Esophagus squamous epithelium (tissue), 5 donors: ENCODE data around the gene C1orf216. TPM values are rescaled to one million over a fixed set of nuclear protein-coding genes. Genes with fewer than 3 reads are reported as not detected.
A peak's percentile ranks its signal among the peaks of the same experiment; 100 is the strongest.
"Not testable (repeated sequence)": the region's sequence is repeated elsewhere in the genome, so short reads cannot be mapped to it uniquely, and the experiment has no call there.

Experiments used
- DNase-seq: peaks from one replicate; lab custom pipeline; 2025; lab: John Stamatoyannopoulos, UW
- H3K27ac ChIP-seq, 4 donors: fragments of 200-600 bp; sonication (generic); one replicate each; pipeline ENCODE4 v1.5.1; 2016 to 2019; ENCODE audit warnings: mild to moderate bottlenecking in 1 of 4
- H3K27me3 ChIP-seq, 4 donors: fragments of 200-600 bp; sonication (generic); 1 replicate in 3 of 4; 2 replicates in 1 of 4; pipeline versions ENCODE4 v1.5.1 to v1.6.0; 2017 to 2021; ENCODE audit warnings: antibody characterized with exemption in 1 of 4
- H3K36me3 ChIP-seq, 3 donors: fragments of 200-600 bp; sonication (generic); one replicate each; pipeline ENCODE4 v1.5.1; 2016 to 2019
- H3K4me1 ChIP-seq, 3 donors: fragments of 200-600 bp; sonication (generic); one replicate each; pipeline ENCODE4 v1.5.1; 2017 to 2019
- H3K4me3 ChIP-seq, 4 donors: fragments of 200-600 bp; sonication (generic); 1 replicate in 3 of 4; 2 replicates in 1 of 4; pipeline ENCODE4 v1.5.1; 2016 to 2019; ENCODE audit warnings: mild to moderate bottlenecking in 2 of 4, moderate library complexity in 1 of 4
- H3K9me3 ChIP-seq, 3 donors: fragments of 200-600 bp; sonication (generic); one replicate each; pipeline ENCODE4 v1.5.1; 2016 to 2019
- POLR2A ChIP-seq, 4 donors: fragments of 450-650 bp; IDR thresholded peaks; one replicate each; pipeline ENCODE4 v1.6.1; 2017; ENCODE audit warnings: antibody characterized with exemption in 4 of 4, mild to moderate bottlenecking in 4 of 4, moderate library complexity in 3 of 4
- WGBS, 2 donors: methylation state at CpG; one replicate each; pipeline ENCODE4 v1.1.5; 2018; 5-methylcytosine and 5-hydroxymethylcytosine counted together
- intact Hi-C: fragments of 100-400 bp; cut with DNase I; formaldehyde crosslinking; loops from one replicate; pipeline ENCODE4 v1.15.0; 2022
- total RNA-seq, 4 donors: library from RNA; depleted of rRNA; stranded (reverse); fragments of >200 nt; gene quantifications; one replicate each; pipeline ENCODE4 v1.1.0, GENCODE V29; 2016
- TF ChIP-seq, protein P1 (sequence below), 6 experiments: fragments of 450-650 bp in 4 of 6; fragments of 200-600 bp in 2 of 6; sonication (generic) in 2 of 6; IDR thresholded peaks; one replicate each; pipeline ENCODE4 v1.5.1; 2016 to 2019; ENCODE audit warnings: antibody characterized with exemption in 6 of 6, mild to moderate bottlenecking in 4 of 6, moderate library complexity in 4 of 6
- donor health status: DM: yes; HTN: yes; CAD: no.

Gene C1orf216
- total RNA-seq, 4 donors from 2014 or later: 0.53 to 4.8 (median 3.8) TPM

DNA sequence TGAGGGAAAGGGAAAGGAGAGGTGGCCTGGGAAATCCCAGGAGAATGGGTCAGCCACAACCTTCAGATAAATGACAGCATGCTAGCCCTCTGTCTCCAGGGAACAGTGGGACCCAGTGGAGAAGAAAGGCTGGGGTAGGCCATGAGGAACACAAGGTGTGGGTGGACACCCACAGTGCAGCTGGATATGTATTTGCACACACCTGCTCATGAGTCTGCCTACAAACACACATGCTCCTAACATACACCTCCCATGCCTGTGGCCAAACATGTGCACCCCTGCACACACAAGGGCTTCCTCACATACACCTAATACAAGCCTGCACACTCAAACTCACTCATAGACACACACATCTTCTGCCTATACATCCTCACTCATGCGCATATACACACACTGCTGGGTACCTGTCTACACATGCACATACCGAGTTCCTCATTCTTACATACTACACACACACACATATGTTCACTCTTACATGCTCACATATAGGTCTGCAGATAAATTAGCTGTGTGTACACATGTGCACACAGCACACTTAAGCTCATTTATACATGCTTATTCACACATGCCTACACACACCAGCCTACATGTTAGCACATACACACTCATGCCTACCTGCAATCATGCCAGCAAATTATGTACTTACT lies 3.6 kb downstream of the C1orf216 start:
- intact Hi-C loops: loop anchor here (5.0 kb wide), 1 partner anchor 138 kb away; no protein-coding TSS in a partner anchor
- no peak overlapping the region for H3K4me3 ChIP-seq
- 80 to 81% methylated on average over 2 of the region's 2 CpGs for WGBS, 2 donors
- H3K36me3 ChIP-seq: peaks cover 0 to 13% (median 0%) of the 10 kb centered on the region in 3 donors
- H3K9me3 ChIP-seq: no peaks in the 10 kb centered on the region
- H3K27ac ChIP-seq: no peak overlapping the region
- DNase-seq: no peak
- no peak for TF ChIP-seq POLR2A (IDR thresholded peaks at IDR 0.05)
- TF ChIP-seq, protein P1, sequence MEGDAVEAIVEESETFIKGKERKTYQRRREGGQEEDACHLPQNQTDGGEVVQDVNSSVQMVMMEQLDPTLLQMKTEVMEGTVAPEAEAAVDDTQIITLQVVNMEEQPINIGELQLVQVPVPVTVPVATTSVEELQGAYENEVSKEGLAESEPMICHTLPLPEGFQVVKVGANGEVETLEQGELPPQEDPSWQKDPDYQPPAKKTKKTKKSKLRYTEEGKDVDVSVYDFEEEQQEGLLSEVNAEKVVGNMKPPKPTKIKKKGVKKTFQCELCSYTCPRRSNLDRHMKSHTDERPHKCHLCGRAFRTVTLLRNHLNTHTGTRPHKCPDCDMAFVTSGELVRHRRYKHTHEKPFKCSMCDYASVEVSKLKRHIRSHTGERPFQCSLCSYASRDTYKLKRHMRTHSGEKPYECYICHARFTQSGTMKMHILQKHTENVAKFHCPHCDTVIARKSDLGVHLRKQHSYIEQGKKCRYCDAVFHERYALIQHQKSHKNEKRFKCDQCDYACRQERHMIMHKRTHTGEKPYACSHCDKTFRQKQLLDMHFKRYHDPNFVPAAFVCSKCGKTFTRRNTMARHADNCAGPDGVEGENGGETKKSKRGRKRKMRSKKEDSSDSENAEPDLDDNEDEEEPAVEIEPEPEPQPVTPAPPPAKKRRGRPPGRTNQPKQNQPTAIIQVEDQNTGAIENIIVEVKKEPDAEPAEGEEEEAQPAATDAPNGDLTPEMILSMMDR (IDR thresholded peaks at IDR 0.05): no peak
- H3K27me3 ChIP-seq: peaks cover 0 to 66% (median 0%) of the 10 kb centered on the region in 4 donors
- peaks cover 4 to 50% (median 13%) of the 10 kb centered on the region in 3 donors for H3K4me1 ChIP-seq

DNA sequence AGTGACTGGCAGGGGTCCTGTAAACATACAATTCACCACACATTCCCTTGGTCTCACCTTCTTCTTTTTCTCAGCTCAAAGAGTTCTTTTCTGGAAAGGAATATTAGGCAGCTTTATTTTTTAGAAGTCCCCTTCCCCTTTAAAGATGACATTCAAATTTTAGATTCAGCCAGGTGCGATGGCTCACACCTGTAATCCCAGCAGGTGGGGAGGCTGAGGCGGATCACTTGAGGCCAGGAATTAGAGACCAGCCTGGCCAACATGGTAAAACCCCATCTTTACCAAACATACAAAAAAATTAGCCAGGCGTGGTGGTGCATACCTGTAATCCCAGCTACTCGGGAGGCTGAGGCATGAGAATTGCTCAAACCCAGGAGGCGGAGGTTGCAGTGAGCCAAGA lies 7.6 kb downstream of the C1orf216 start:
- H3K4me3 ChIP-seq, DNase-seq, intact Hi-C loops, H3K9me3 ChIP-seq, H3K27ac ChIP-seq: not testable (repeated sequence)
- WGBS, 2 donors: 78 to 92% methylated on average over 4 to 5 of the region's 5 CpGs
- Histone ChIP-seq H3K27me3 (peaks cover 0 to 71% (median 3%) of the 10 kb centered on the region in 4 donors), H3K36me3 (peaks cover 0 to 13% (median 0%) of the 10 kb centered on the region in 3 donors), H3K4me1 (peaks cover 8 to 36% (median 15%) of the 10 kb centered on the region in 3 donors)

DNA sequence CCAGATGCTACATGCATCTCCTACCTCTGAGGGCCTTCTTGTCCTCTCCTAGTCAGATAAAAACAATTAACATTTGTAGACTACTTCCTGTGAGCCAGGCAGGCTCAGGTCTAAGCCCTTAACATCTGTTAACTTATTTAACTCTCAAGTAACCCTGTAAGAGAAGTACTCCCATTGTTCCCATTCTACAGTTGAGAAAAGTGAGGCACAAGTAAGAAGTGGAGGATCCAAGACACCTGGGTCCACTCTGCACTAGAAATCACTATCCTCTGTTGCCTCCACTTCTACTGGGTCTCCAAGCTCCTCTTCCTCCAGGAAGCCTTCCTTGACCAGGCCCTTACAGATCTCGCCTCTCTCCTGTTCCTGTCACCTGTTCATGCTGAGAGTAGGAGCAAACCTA lies 9.7 kb downstream of the C1orf216 start:
- no peak for TF ChIP-seq POLR2A (IDR thresholded peaks at IDR 0.05)
- TF ChIP-seq, protein P1 (IDR thresholded peaks at IDR 0.05): no peak
- no peak overlapping the region for H3K4me3 ChIP-seq
- peaks cover 0 to 3% (median 0%) of the 10 kb centered on the region in 3 donors for H3K36me3 ChIP-seq

DNA sequence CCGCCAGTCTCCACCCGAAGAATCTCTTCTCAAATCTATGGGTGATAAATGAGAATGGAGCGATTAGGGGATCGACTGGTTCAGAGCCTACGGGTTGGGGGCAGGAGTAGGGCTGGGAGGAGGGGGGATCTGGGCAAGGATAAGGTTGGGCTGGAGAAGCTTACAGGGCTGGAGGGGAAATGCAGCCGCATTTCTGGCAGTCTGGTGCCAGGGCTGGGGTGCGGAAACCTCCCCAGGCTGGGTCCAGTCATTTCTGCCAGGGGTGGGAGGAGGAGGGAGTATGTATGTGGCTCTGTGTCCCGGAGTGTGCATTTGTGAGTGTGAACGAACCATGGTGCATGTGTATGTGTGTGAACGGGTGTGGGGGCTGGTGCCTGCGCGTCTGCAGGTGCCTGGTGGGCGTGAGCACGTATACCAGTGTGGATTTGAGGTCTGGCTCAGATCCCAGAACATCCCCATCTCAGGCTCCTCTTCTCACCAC lies 10.2 kb downstream of the C1orf216 start:
- H3K27ac ChIP-seq: no peak overlapping the region
- no peaks in the 10 kb centered on the region for H3K9me3 ChIP-seq
- DNase-seq: no peak
- no peaks in the 10 kb centered on the region for H3K36me3 ChIP-seq
- 5 to 23% methylated on average over 10 to 11 of the region's 14 CpGs for WGBS, 2 donors
- H3K4me1 ChIP-seq: peaks cover 4 to 19% (median 15%) of the 10 kb centered on the region in 3 donors
- intact Hi-C loops: loop anchor here (5.0 kb wide), 1 partner anchor 56 kb away; no protein-coding TSS in a partner anchor
- H3K27me3 ChIP-seq: peaks cover 0 to 81% (median 3%) of the 10 kb centered on the region in 4 donors
- TF ChIP-seq, protein P1 (IDR thresholded peaks at IDR 0.05): no peak
- no peak for TF ChIP-seq POLR2A (IDR thresholded peaks at IDR 0.05)
- peak overlapping the region; percentile 23 to 69 (median 44) for H3K4me3 ChIP-seq

More for the DNA sequence above, 9.7 kb downstream of the C1orf216 start:
- no peak for DNase-seq
- H3K9me3 ChIP-seq: no peaks in the 10 kb centered on the region
- intact Hi-C loops: loop anchor here (5.0 kb wide), 1 partner anchor 57 kb away; no protein-coding TSS in a partner anchor
- H3K4me1 ChIP-seq: peaks cover 4 to 19% (median 15%) of the 10 kb centered on the region in 3 donors
- 90 to 100% methylated on average over 1 of the region's 1 CpG for whole genome bisulfite sequencing, 2 donors
- no peak overlapping the region for H3K27ac ChIP-seq
- H3K27me3 ChIP-seq: peaks cover 0 to 81% (median 3%) of the 10 kb centered on the region in 4 donors

DNA sequence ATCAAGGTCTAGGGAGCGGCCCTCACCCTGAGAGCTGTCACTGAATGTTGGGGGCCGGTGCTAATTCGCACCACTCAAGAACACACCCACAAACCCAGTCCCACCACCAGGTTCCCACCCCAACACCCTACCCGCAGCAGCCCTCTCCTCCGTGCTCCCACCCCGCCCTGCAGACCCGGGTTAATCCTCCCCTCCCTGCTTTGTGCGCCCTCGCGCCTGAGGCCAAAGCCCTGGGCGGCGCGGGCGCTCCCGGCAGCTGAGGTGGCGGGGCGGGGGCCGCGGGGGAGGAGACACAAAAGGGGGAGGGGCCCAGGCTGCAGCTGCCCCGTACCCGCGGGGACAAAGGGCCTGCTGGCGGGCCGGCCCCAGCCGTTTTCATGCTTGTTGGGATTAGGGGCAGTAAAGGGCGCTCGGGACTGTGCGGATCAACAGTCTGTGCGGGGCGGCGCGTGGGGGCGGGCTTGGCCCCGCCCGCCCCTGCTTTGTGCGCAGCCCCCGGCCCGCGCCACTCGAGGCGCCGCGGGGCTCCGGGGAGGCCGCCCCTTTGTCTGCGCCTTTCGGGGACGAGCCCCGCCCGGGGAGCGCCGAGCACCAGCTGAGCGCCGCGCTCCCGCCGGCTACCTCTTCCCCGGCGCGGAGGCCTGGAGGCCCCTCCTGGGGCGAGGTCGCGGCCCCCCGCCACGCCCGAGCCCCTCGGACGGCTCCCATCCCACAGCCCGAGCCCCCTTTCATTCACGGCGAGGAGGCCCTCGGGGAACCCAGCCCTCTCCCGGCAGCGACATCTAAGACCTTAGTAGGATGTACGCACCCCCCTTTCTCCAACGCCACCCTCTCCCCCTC lies 10.9 kb downstream of the C1orf216 start:
- intact Hi-C loops: loop anchor here (5.0 kb wide), 1 partner anchor 56 kb away; no protein-coding TSS in a partner anchor
- Histone ChIP-seq H3K4me1 (peaks cover 4 to 19% (median 15%) of the 10 kb centered on the region in 3 donors), H3K27ac (no peak overlapping the region), H3K36me3 (no peaks in the 10 kb centered on the region), H3K4me3 (peak overlapping the region; percentile 23 to 69 (median 44)), H3K27me3 (peaks cover 0 to 87% (median 3%) of the 10 kb centered on the region in 4 donors), H3K9me3 (no peaks in the 10 kb centered on the region)
- TF ChIP-seq, protein P1 (IDR thresholded peaks at IDR 0.05): no peak
- no peak for TF ChIP-seq POLR2A (IDR thresholded peaks at IDR 0.05)
- no peak for DNase-seq
- WGBS, 2 donors: 0% methylated on average over 1 of the region's 76 CpGs; no CpG with 5 or more reads in 1 of the 2 donors
